GM21717 (cell line): ENCODE data around the gene CCDC159.
A peak's percentile ranks its signal among the peaks of the same experiment; 100 is the strongest.
"Not testable (repeated sequence)": the region's sequence is repeated elsewhere in the genome, so short reads cannot be mapped to it uniquely, and the experiment has no call there.

ENCODE experiments used
- ATAC-seq: cut with Tn5 transposase; IDR thresholded peaks from one replicate; pipeline ENCODE4 v1.9.1; 2021; ENCODE audit warnings: mild to moderate bottlenecking, moderate library complexity; ENCODE audit not compliant: unreplicated experiment

Gene CCDC159, protein sequence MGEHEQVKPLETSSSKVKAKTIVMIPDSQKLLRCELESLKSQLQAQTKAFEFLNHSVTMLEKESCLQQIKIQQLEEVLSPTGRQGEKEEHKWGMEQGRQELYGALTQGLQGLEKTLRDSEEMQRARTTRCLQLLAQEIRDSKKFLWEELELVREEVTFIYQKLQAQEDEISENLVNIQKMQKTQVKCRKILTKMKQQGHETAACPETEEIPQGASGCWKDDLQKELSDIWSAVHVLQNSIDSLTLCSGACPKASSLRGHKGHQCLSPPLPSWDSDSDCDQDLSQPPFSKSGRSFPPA

GRCh38 chr19:11346104-11346940 is at the start of gene CCDC159, which contains the start of gene TMEM205:
CCDC159 (plus strand) TSS chr19:11346519; CDS start chr19:11346607, 88 bp downstream.
TMEM205 (minus strand) TSS chr19:11346268; CDS start chr19:11345619, 649 bp downstream.
- ATAC-seq = peak; percentile 77

GRCh38 chr19:11299946-11300810 is 46.1 kb upstream of the CCDC159 start:
- no peak for ATAC-seq

DNA sequence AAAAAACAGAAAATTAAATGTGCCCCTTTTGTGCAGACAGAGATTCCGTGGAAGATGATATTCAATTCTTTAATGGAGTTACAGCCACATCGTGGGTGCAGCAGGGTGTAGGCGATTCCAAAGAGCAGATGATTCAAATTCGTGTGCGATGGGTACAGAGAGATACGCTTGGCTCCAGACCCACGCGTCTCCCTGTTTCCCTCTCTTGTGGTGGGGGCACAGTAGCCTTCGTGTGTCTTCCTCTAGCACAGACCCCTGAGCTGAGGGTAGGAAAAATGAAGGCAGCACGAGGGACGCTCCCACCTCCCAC is 45.6 kb upstream of the CCDC159 start:
- no peak for ATAC-seq

GRCh38 chr19:11304936-11305335 is 41.4 kb upstream of the CCDC159 start:
- no peak for ATAC-seq

DNA sequence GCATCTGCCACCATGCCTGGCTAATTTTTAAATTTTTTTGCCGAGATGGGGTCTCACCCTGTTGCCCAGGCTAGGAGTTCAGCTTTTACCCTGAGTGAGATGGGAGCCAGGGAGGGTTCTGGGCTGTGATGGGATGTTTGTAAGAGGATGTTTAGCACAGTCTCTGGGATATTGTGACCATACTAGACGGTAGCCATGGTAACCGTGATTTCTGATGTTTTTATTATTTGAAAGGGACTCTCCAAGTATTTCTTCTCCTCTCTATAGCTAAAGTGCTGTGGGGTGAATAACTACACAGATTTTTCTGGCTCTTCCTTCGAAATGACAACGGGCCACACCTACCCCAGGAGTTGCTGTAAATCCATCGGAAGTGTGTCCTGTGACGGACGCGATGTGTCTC is 40.0 kb upstream of the CCDC159 start:
- no peak for ATAC-seq

GRCh38 chr19:11320278-11320995 is 25.9 kb upstream of the CCDC159 start:
- ATAC-seq = not testable (repeated sequence)

- ATAC-seq = no peak
Observed at GRCh38 chr19:11321191-11322126, 24.9 kb upstream of the CCDC159 start.

GRCh38 chr19:11322269-11323024 is 23.9 kb upstream of the CCDC159 start:
- no peak for ATAC-seq

- ATAC-seq = no peak
Observed at GRCh38 chr19:11323601-11324078, 22.7 kb upstream of the CCDC159 start.

DNA sequence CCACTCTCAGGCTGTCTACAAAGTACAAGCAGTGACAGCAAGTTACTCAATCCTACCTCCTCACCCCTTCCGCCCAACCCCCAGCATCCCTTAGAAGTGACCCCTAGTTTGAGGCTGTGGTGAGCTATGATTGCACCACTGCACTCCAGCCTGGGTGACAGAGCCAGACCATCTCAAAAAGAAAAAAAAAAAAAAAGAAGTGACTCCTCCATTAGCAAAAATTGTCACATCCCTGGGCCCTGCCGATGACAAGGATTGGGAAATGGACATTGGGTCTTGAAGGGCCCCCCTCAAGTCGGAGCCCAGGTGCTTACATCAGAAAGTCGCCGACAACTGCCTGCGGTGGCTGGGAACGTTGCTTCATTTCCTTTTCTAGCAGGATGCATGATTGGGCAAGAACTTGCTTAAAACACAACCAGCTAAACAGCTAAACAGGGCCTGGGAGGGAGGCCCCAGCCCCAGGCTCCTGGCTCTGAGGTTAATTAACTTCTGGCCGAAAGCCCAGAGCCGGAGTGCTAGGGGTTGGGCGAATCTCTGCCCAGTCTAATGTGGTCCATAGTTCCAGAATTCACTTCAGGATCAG is 22.1 kb upstream of the CCDC159 start:
- ATAC-seq = no peak

- ATAC-seq = no peak
Observed at GRCh38 chr19:11324748-11325389, 21.4 kb upstream of the CCDC159 start.

DNA sequence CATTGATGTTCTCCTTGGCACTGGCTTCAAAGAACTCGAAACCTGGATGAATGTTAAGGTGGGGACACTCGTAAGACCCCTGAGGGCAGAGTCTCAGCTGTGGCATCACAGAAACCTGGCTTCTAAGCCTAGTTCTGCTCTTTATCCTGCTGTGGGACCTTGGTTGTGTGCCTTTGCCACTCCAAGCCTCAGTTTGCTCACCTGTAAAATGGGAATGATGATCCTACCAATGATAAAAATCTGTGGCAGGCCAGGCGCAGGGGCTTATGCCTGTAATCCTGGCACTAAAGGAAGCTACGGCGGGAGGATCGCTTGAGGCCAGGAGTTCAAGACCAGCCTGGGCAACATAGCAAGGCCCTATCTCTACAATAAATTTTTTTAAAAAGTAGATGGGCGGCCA is 20.8 kb upstream of the CCDC159 start:
- no peak for ATAC-seq

GRCh38 chr19:11330127-11330526 is 16.2 kb upstream of the CCDC159 start:
- no peak for ATAC-seq

DNA sequence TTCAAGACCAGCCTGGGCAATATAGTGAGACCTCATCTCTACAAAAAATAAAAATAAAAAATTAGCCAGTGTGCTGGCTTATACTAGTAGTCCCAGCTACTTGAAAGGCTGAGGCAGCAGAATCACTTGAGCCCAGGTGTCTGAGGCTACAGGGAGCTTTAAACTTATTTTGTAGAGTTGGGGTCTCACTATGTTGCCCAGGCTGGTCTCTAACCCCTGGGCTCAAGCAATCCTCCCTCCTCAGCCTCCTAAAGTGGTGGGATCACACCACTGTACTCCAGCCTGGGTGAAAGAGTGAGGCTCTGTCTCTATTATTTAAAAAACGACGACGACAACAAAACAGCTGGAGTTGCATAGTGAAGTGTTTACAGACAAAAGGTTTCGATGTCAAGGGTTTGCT is 14.8 kb upstream of the CCDC159 start:
- ATAC-seq = no peak

- ATAC-seq = no peak
Observed at GRCh38 chr19:11332822-11333221, 13.5 kb upstream of the CCDC159 start.

GRCh38 chr19:11333838-11334237 is 12.5 kb upstream of the CCDC159 start:
- ATAC-seq = not testable (repeated sequence)

- no peak for ATAC-seq
Observed at GRCh38 chr19:11335449-11336146, 10.7 kb upstream of the CCDC159 start.
